Effector CD8-positive, alpha-beta T cell (primary cell): ENCODE measurements around the gene KCNQ5.

Source experiments
- DNase-seq: peaks from one replicate; lab custom pipeline; 2025; lab: John Stamatoyannopoulos, UW

Gene KCNQ5

GRCh38 chr6:73000460-73000859, 378.6 kb downstream of the KCNQ5 start:
- no peak for DNase-seq

- DNase-seq, result no peak
Measured at GRCh38 chr6:73002588-73002987, 380.7 kb downstream of the KCNQ5 start.

GRCh38 chr6:73003302-73003701, 381.4 kb downstream of the KCNQ5 start:
- no peak for DNase-seq

- no peak for DNase-seq
Measured at GRCh38 chr6:73004231-73004630, 382.4 kb downstream of the KCNQ5 start.

- no peak for DNase-seq
Measured at GRCh38 chr6:73004861-73005260, 383.0 kb downstream of the KCNQ5 start.

- no peak for DNase-seq
Measured at GRCh38 chr6:73006146-73006545, 384.3 kb downstream of the KCNQ5 start.

- DNase-seq, result no peak
Measured at GRCh38 chr6:73011945-73012344, 390.1 kb downstream of the KCNQ5 start.

GRCh38 chr6:73017476-73017875, 395.6 kb downstream of the KCNQ5 start:
- no peak for DNase-seq

- DNase-seq, result no peak
Measured at GRCh38 chr6:73024598-73024997, 402.7 kb downstream of the KCNQ5 start.

GRCh38 chr6:73027691-73028090, 405.8 kb downstream of the KCNQ5 start:
- no peak for DNase-seq

GRCh38 chr6:73028124-73028766, 406.4 kb downstream of the KCNQ5 start:
- no peak for DNase-seq

- no peak for DNase-seq
Measured at GRCh38 chr6:73028893-73029450, 407.1 kb downstream of the KCNQ5 start.

GRCh38 chr6:73030257-73030656, 408.4 kb downstream of the KCNQ5 start:
- DNase-seq, result no peak

- DNase-seq, result no peak
Measured at GRCh38 chr6:73030791-73031782, 409.2 kb downstream of the KCNQ5 start.

- no peak for DNase-seq
Measured at GRCh38 chr6:73032586-73032985, 410.7 kb downstream of the KCNQ5 start.

GRCh38 chr6:73036689-73037088, 414.8 kb downstream of the KCNQ5 start:
- no peak for DNase-seq

GRCh38 chr6:73041051-73041450, 419.2 kb downstream of the KCNQ5 start:
- DNase-seq, result no peak

GRCh38 chr6:73042892-73043291, 421.0 kb downstream of the KCNQ5 start:
- no peak for DNase-seq

- DNase-seq, result no peak
Measured at GRCh38 chr6:73043446-73043845, 421.6 kb downstream of the KCNQ5 start.

- DNase-seq, result no peak
Measured at GRCh38 chr6:73045609-73046008, 423.7 kb downstream of the KCNQ5 start.

- DNase-seq, result no peak
Measured at GRCh38 chr6:73047801-73048200, 425.9 kb downstream of the KCNQ5 start.

- DNase-seq, result no peak
Measured at GRCh38 chr6:73049971-73050594, 428.2 kb downstream of the KCNQ5 start.
